AG09319 (cell line): ENCODE data around the gene MYF5.

Experiments used
- DNase-seq: peaks from one replicate; pipeline ENCODE4 v3.0.0-alpha.2; 2010; ENCODE audit warnings: low read depth; ENCODE audit errors: extremely low read depth
- TF ChIP-seq, protein P1 (sequence below): IDR thresholded peaks from 2 replicates; pipeline ENCODE4 v1.5.1; 2011; ENCODE audit warnings: low read depth, mild to moderate bottlenecking, inconsistent platforms, low read length, moderate library complexity

The MYF5 gene

DNA sequence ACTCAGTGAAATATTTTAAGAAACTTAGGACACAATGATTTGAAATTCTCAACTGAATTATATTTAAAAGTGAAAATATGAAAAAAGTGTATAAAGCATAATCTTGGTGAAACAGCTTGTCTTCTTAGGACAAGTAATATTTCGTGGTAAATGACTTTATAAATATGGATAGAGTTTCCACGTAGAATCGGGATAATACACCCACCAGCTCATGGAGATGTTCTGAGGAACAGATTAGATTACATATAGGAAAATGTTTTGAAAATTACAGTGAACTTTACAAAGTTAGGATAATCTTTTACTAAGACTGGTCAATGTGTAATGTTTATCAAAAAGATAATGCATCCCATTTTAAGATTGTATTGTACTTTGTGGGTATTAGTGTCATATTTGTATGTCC lies 34.9 kb upstream of the MYF5 start:
- TF ChIP-seq, protein P1, sequence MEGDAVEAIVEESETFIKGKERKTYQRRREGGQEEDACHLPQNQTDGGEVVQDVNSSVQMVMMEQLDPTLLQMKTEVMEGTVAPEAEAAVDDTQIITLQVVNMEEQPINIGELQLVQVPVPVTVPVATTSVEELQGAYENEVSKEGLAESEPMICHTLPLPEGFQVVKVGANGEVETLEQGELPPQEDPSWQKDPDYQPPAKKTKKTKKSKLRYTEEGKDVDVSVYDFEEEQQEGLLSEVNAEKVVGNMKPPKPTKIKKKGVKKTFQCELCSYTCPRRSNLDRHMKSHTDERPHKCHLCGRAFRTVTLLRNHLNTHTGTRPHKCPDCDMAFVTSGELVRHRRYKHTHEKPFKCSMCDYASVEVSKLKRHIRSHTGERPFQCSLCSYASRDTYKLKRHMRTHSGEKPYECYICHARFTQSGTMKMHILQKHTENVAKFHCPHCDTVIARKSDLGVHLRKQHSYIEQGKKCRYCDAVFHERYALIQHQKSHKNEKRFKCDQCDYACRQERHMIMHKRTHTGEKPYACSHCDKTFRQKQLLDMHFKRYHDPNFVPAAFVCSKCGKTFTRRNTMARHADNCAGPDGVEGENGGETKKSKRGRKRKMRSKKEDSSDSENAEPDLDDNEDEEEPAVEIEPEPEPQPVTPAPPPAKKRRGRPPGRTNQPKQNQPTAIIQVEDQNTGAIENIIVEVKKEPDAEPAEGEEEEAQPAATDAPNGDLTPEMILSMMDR, result no peak
- no peak for DNase-seq

DNA sequence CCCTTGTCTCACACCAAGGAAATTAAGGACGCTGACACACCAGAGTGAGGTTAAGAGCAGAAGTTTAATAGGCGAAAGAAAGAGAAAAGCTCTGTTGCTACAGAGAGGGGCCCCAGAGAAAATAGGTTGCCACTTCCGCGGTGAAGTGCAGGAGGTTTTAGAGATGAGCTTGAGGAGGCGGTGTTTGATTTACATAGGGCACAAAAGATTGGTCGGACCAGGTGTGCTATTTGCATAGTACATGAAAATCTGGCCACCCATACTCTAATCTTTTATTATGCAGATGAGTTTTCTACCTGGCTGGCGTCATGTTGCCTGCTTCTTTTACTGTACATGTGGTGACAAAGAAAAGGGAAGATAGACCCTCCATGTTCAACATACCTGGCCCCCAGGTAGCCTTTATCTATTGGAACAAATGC lies 32.6 kb upstream of the MYF5 start:
- TF ChIP-seq, protein P1, result no peak
- DNase-seq, result no peak

DNA sequence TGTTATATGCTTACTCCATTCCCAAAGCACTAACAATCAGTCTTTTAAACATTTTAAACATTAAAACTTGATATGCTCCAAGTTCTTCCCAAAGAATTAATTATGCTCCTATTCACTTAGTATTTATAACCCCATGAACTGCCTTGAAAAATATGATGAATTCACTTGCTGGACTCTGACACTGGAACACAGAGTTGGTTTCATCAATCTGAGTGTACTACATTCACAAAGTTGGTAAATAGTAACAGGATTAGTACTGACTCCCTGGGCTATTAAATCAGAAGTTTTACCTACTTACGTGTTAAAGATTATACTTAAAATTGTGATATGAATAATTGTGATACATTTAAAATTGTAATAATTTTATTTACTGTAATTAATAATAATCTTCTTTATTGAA lies 26.6 kb upstream of the MYF5 start:
- TF ChIP-seq, protein P1, result no peak
- no peak for DNase-seq

DNA sequence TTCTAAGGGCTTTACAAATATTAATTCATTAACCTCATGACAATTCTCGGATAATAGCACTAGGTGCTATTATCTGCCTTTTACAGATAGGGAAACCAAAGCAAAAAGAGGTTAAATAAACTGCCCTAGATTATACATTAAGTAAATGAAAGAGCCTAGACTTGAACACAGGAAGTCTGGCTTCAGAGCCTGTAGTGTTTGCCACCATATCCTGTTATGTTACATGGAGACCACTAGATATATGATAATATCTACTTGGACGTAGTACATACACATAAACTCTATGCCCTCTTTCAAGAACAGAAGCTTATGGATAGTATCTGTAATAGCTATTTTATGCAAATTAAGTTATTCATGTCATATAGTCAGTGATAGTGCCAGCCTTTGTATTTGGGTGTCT lies 26.2 kb upstream of the MYF5 start:
- TF ChIP-seq, protein P1, result no peak
- DNase-seq, result no peak

DNA sequence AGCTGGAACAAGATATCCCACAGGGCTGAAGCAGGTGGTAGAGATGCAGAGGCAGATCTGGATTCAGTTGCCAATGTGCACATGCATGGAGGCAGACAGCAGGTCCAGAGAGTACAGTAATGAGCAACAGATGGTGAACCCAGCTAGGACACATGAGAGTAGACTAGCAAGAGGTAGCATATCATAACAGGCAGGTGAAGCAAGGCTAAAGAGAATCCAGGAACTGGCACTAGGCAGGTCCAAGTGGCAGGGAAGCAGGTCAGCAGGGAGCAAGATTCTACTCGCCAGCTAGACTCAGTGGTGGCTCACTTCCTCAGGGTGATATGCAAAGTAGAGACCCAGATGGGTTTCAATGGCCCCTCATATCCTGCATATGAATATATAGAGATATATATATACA lies 24.6 kb upstream of the MYF5 start:
- DNase-seq, result no peak
- TF ChIP-seq, protein P1, result no peak

DNA sequence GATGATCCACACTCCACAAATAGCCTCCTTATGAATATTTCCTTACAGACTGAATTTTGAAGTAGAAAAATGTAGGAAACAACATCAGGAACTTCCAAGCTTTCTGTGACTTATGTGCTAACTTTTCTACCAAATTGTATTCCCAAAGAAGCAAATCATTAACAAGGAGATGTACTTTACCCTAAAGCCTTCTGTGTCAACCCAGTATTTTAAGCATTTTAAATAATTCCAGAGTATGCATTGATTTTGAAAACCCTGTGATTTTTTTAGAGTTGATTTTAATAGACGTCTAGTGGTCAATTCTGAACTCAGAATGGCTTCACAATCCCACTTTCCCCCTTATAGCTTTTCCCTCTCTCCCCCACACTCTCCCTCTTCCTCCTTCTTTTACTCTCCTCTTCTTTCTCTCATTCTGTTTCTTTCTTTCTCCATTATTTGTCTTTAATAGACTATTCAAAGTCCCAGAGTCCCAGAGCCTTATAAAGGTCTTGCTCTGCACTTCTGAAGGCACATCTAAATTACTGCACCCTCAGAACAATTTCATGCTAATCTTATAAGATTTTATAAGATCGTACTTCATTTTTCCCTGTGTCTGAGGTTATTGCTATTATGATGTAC lies 19.3 kb upstream of the MYF5 start:
- TF ChIP-seq, protein P1, result no peak
- DNase-seq, result no peak

DNA sequence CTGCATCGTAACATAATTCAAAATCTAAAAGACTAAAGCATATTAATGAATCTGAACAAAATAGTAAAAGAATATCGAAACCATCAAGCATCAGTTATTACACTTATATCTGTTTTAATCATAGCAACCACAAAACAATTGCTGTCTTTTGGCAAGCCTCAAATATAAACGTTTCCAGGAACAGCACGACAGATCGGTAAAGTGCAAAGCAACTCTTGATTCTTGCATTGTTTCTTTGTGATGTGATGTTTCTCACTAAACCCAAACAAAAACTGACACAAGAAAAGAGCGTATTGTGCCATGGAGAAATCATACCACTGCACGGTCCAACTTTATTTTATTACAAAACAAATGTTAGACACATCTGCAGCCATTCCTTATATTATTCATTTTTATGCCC lies 18.5 kb upstream of the MYF5 start:
- no peak for DNase-seq
- TF ChIP-seq, protein P1, result no peak
